K562 (cell line): ENCODE results near the gene CNPY4. TPM values are rescaled to one million over a fixed set of nuclear protein-coding genes. Genes with fewer than 3 reads are reported as not detected.

ENCODE experiments used
- ARNT ChIP-seq, 2 experiments: fragments of 450-650 bp; IDR thresholded peaks; 2 replicates each; pipeline ENCODE4 v1.6.1; 2016; ENCODE audit warnings: mild to moderate bottlenecking in 1 of 2
- CBX1 ChIP-seq: sonication (generic); IDR thresholded peaks from 2 replicates; pipeline ENCODE4 v1.6.1; 2016; ENCODE audit warnings: antibody characterized with exemption, low read depth, mild to moderate bottlenecking
- CCNT2 ChIP-seq: IDR thresholded peaks from 2 replicates; pipeline ENCODE4 v1.6.1; 2011; ENCODE audit warnings: borderline replicate concordance, low read depth, mild to moderate bottlenecking, moderate library complexity, mixed read lengths, low read length; ENCODE audit not compliant: insufficient read length; ENCODE audit errors: extremely low read depth
- CSDE1 ChIP-seq, 2 experiments: fragments of 450-650 bp; IDR thresholded peaks; 2 replicates each; pipeline ENCODE4 v1.6.1; 2016; ENCODE audit warnings: mild to moderate bottlenecking in 1 of 2
- FOXO4 ChIP-seq: fragments of 450-650 bp; formaldehyde crosslinking; IDR thresholded peaks from 2 replicates; pipeline ENCODE4 v1.4.0; 2020; ENCODE audit warnings: mild to moderate bottlenecking, moderate library complexity
- MXD1 ChIP-seq: fragments of 250-450 bp; sonication (Bioruptor Pico); IDR thresholded peaks from 2 replicates; pipeline ENCODE4 v1.8.0; 2021; ENCODE audit warnings: borderline replicate concordance, mild to moderate bottlenecking, moderate library complexity; ENCODE audit not compliant: poor library complexity, severe bottlenecking
- MYNN ChIP-seq, 2 experiments: sonication (generic); formaldehyde crosslinking in 1 of 2; IDR thresholded peaks; 2 replicates each; pipeline versions ENCODE4 v1.5.0 to v1.6.1; 2016 to 2020; ENCODE audit warnings: antibody characterized with exemption in 1 of 2, missing genetic modification reagents in 1 of 2
- NFXL1 ChIP-seq: fragments of 450-650 bp; formaldehyde crosslinking; IDR thresholded peaks from 2 replicates; pipeline ENCODE4 v1.4.0; 2021; ENCODE audit warnings: mild to moderate bottlenecking
- PYGO2 ChIP-seq: fragments of 450-650 bp; IDR thresholded peaks from 2 replicates; pipeline ENCODE4 v1.6.1; 2016; ENCODE audit warnings: mild to moderate bottlenecking, missing genetic modification characterization, moderate library complexity, missing compliant biosample characterization
- SETDB1 ChIP-seq: IDR thresholded peaks from one replicate; pipeline ENCODE4 v1.6.1; 2012; ENCODE audit warnings: low read length, control low read depth, inconsistent platforms
- SIN3A ChIP-seq, 2 experiments: fragments of 150-350 bp in 1 of 2; IDR thresholded peaks; 2 replicates each; pipeline ENCODE4 v1.6.1; 2011 to 2016; ENCODE audit warnings: borderline replicate concordance in 2 of 2, low read depth in 2 of 2, low read length in 2 of 2, mild to moderate bottlenecking in 2 of 2, moderate library complexity in 2 of 2; ENCODE audit not compliant: control insufficient read depth in 1 of 2
- SMAD2 ChIP-seq: fragments of 150-350 bp; IDR thresholded peaks from 2 replicates; pipeline ENCODE4 v1.6.1; 2014; ENCODE audit warnings: low read depth, mild to moderate bottlenecking, low read length
- SP2 ChIP-seq: IDR thresholded peaks from 2 replicates; pipeline ENCODE4 v1.6.1; 2011; ENCODE audit warnings: mild to moderate bottlenecking, low read depth, low read length, moderate library complexity; ENCODE audit not compliant: poor library complexity, severe bottlenecking; ENCODE audit errors: extremely low read depth
- ZFP36 ChIP-seq: fragments of 150-350 bp; IDR thresholded peaks from 2 replicates; pipeline ENCODE4 v1.6.1; 2018; ENCODE audit warnings: low read length, low read depth; ENCODE audit not compliant: partially characterized antibody
- polyA plus RNA-seq, 8 experiments: library from polyadenylated mRNA; depleted of rRNA in 4 of 8; stranded (reverse) in 5 of 8; unstranded in 3 of 8; fragments of >200 nt; fragmentation: Nextera tagmentation in 2 of 8; fragmentation: Illumina TruSeq in 1 of 8; extraction: Ambion mirVana in 2 of 8; extraction: Trizol in 1 of 8; gene quantifications; 2 replicates each; pipeline versions ENCODE4 v1.2.1 to v1.2.3, GENCODE V29; 2011 to 2014; ENCODE audit warnings: inconsistent platforms in 1 of 8, missing spikeins in 1 of 8
- total RNA-seq, 7 experiments: library from RNA; depleted of rRNA in 6 of 7; stranded (reverse); fragments of >200 nt in 6 of 7; fragmentation: Illumina TruSeq in 2 of 7; extraction: Trizol in 2 of 7; gene quantifications; 2 replicates each; pipeline versions ENCODE4 v1.2.1 to v1.2.3, GENCODE V29; 2011 to 2021; ENCODE audit warnings: low replicate concordance in 1 of 7
- TF ChIP-seq, protein P1 (sequence below): sonication (generic); formaldehyde crosslinking; IDR thresholded peaks from 2 replicates; pipeline ENCODE4 v1.8.0; 2022; ENCODE audit warnings: mild to moderate bottlenecking, missing genetic modification reagents, borderline replicate concordance
- TF ChIP-seq, protein P2 (sequence below): fragments of 450-650 bp; IDR thresholded peaks from 2 replicates; pipeline ENCODE4 v1.7.1; 2018; ENCODE audit warnings: mild to moderate bottlenecking, low read depth; ENCODE audit not compliant: partially characterized antibody
- TF ChIP-seq, protein P3 (sequence below): sonication (generic); formaldehyde crosslinking; IDR thresholded peaks from 2 replicates; pipeline ENCODE4 v1.8.1; 2022; ENCODE audit warnings: missing genetic modification reagents

CNPY4 gene
- total and polyA plus RNA-seq, 9 of the 15 experiments (the other 6 are each of a cell fraction or from before 2014, with no cell fraction given), result 1.9 to 11.2 (median 7.0) TPM

GRCh38 chr7:100157334-100158228 is 38.1 kb downstream of the CNPY4 start (continued):
- TF ChIP-seq SIN3A (IDR thresholded peaks at IDR 0.05; ENCODE audit: borderline replicate concordance in 2 of 2, control insufficient read depth in 1 of 2, low read depth in 2 of 2, low read length in 2 of 2), result peak in 1 of 2 experiments; percentile 58; a peak in 1 of 4 replicates
- TF ChIP-seq NFXL1 (CRISPR knock-in tag), result no peak
- peak in 1 of 2 experiments; percentile 67; a peak in 1 of 4 replicates for TF ChIP-seq ARNT (IDR thresholded peaks at IDR 0.05)
- TF ChIP-seq, protein P1, sequence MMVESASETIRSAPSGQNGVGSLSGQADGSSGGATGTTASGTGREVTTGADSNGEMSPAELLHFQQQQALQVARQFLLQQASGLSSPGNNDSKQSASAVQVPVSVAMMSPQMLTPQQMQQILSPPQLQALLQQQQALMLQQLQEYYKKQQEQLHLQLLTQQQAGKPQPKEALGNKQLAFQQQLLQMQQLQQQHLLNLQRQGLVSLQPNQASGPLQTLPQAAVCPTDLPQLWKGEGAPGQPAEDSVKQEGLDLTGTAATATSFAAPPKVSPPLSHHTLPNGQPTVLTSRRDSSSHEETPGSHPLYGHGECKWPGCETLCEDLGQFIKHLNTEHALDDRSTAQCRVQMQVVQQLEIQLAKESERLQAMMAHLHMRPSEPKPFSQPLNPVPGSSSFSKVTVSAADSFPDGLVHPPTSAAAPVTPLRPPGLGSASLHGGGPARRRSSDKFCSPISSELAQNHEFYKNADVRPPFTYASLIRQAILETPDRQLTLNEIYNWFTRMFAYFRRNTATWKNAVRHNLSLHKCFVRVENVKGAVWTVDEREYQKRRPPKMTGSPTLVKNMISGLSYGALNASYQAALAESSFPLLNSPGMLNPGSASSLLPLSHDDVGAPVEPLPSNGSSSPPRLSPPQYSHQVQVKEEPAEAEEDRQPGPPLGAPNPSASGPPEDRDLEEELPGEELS, result peak; percentile 74; the same call in 1 of the 2 replicates
- TF ChIP-seq CBX1, result no peak
- no peak for TF ChIP-seq SETDB1
- TF ChIP-seq MXD1 (CRISPR knock-in tag), result no peak
- TF ChIP-seq CCNT2, result no peak
- no peak for TF ChIP-seq CSDE1 (IDR thresholded peaks at IDR 0.05)
- TF ChIP-seq PYGO2 (tag), result no peak
- TF ChIP-seq, protein P2, sequence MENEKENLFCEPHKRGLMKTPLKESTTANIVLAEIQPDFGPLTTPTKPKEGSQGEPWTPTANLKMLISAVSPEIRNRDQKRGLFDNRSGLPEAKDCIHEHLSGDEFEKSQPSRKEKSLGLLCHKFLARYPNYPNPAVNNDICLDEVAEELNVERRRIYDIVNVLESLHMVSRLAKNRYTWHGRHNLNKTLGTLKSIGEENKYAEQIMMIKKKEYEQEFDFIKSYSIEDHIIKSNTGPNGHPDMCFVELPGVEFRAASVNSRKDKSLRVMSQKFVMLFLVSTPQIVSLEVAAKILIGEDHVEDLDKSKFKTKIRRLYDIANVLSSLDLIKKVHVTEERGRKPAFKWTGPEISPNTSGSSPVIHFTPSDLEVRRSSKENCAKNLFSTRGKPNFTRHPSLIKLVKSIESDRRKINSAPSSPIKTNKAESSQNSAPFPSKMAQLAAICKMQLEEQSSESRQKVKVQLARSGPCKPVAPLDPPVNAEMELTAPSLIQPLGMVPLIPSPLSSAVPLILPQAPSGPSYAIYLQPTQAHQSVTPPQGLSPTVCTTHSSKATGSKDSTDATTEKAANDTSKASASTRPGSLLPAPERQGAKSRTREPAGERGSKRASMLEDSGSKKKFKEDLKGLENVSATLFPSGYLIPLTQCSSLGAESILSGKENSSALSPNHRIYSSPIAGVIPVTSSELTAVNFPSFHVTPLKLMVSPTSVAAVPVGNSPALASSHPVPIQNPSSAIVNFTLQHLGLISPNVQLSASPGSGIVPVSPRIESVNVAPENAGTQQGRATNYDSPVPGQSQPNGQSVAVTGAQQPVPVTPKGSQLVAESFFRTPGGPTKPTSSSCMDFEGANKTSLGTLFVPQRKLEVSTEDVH, result peak; percentile 12
- TF ChIP-seq, protein P3, sequence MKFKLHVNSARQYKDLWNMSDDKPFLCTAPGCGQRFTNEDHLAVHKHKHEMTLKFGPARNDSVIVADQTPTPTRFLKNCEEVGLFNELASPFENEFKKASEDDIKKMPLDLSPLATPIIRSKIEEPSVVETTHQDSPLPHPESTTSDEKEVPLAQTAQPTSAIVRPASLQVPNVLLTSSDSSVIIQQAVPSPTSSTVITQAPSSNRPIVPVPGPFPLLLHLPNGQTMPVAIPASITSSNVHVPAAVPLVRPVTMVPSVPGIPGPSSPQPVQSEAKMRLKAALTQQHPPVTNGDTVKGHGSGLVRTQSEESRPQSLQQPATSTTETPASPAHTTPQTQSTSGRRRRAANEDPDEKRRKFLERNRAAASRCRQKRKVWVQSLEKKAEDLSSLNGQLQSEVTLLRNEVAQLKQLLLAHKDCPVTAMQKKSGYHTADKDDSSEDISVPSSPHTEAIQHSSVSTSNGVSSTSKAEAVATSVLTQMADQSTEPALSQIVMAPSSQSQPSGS (CRISPR knock-in tag), result no peak; the same call in 1 of the 2 replicates
- TF ChIP-seq ZFP36, result peak; percentile 8
- no peak for TF ChIP-seq SP2
- TF ChIP-seq SMAD2, result no peak
- TF ChIP-seq MYNN (IDR thresholded peaks at IDR 0.05), result no peak
- TF ChIP-seq MYNN (CRISPR knock-in tag; IDR thresholded peaks at IDR 0.05), result no peak
- TF ChIP-seq FOXO4 (CRISPR knock-in tag), result peak; percentile 72; the same call in 1 of the 2 replicates
